Muscle of leg (tissue), 11 donors: Measurements from ENCODE around the gene CARMIL1. TPM values are rescaled to one million over a fixed set of nuclear protein-coding genes. Genes with fewer than 3 reads are reported as not detected.

ENCODE experiments used
- DNase-seq: peaks from one replicate; pipeline ENCODE4 v3.0.0; 2013
- H3K27ac ChIP-seq: one replicate; pipeline ENCODE4 v1.5.1; 2013; ENCODE audit warnings: mild to moderate bottlenecking, low read length, control low read depth
- H3K27me3 ChIP-seq: one replicate; pipeline ENCODE4 v1.6.1; 2013; ENCODE audit warnings: low read length; ENCODE audit not compliant: control insufficient read depth, insufficient read depth
- H3K36me3 ChIP-seq: one replicate; pipeline ENCODE4 v1.6.1; 2013; ENCODE audit warnings: low read length; ENCODE audit not compliant: control insufficient read depth, insufficient read depth
- H3K4me1 ChIP-seq: one replicate; pipeline ENCODE4 v1.6.1; 2013; ENCODE audit warnings: low read length; ENCODE audit not compliant: control insufficient read depth, insufficient read depth
- H3K4me3 ChIP-seq: one replicate; pipeline ENCODE4 v1.5.1; 2013; ENCODE audit warnings: low read length, control low read depth
- H3K9me3 ChIP-seq: replicated peaks from 2 replicates; pipeline ENCODE4 v1.6.1; 2013; ENCODE audit warnings: low read depth, low read length; ENCODE audit not compliant: control insufficient read depth
- WGBS: methylation state at CpG from one replicate; pipeline ENCODE4 v1.1.5; 2013; ENCODE audit warnings: missing lambda C conversion rate; ENCODE audit not compliant: insufficient coverage; 5-methylcytosine and 5-hydroxymethylcytosine counted together
- polyA plus RNA-seq, 8 donors: library from polyadenylated mRNA; unstranded; fragments of 120-200 nt; gene quantifications; one replicate each; pipeline versions ENCODE4 v1.2.1 to v1.2.3, GENCODE V29; 2013; ENCODE audit warnings: inconsistent platforms in 1 of 8, low replicate concordance in 1 of 8; ENCODE audit not compliant: insufficient read length in 8 of 8, insufficient read depth in 1 of 8
- total RNA-seq: library from RNA; stranded (reverse); fragments of 120-200 nt; gene quantifications from one replicate; pipeline ENCODE4 v1.2.4, GENCODE V29; 2013

The CARMIL1 gene
- total and polyA plus RNA-seq, 9 donors: 3.1 to 6.4 (median 3.6) TPM

DNA sequence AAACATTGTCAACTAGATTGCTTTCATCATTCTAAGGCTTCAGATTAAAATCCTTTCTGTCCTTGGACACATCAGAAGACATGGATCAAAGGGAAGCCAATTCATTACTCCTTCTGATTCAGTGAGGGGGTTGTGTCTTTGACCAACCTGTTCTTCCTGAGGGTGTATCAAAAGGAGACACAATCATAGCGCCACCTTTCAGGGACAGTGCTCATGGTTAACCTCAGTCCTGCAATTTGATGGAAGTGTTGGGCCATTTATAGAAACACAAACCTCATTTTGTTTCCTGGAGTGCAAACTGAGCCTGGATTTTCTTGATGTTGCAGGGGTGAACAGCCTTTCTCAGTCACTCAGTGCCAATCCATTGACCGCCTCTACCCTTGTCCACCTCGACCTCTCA lies 209.0 kb downstream of the CARMIL1 start:
- Histone ChIP-seq H3K4me1 (peaks cover 10% of the 10 kb centered on the region), H3K4me3 (no peak overlapping the region), H3K27me3 (no peaks in the 10 kb centered on the region), H3K27ac (no peak overlapping the region), H3K36me3 (no peaks in the 10 kb centered on the region), H3K9me3 (no peaks in the 10 kb centered on the region)
- DNase-seq: no peak
- 80% methylated on average over 1 of the region's 3 CpGs for WGBS

GRCh38 chr6:25489399-25489798 lies 210.2 kb downstream of the CARMIL1 start:
- no peak for DNase-seq
- H3K4me3 ChIP-seq: no peak overlapping the region
- H3K4me1 ChIP-seq: peaks cover 10% of the 10 kb centered on the region
- no peaks in the 10 kb centered on the region for H3K36me3 ChIP-seq
- H3K27me3 ChIP-seq: no peaks in the 10 kb centered on the region
- no peaks in the 10 kb centered on the region for H3K9me3 ChIP-seq
- WGBS: no CpG with 5 or more reads among the region's 3 CpGs
- no peak overlapping the region for H3K27ac ChIP-seq

DNA sequence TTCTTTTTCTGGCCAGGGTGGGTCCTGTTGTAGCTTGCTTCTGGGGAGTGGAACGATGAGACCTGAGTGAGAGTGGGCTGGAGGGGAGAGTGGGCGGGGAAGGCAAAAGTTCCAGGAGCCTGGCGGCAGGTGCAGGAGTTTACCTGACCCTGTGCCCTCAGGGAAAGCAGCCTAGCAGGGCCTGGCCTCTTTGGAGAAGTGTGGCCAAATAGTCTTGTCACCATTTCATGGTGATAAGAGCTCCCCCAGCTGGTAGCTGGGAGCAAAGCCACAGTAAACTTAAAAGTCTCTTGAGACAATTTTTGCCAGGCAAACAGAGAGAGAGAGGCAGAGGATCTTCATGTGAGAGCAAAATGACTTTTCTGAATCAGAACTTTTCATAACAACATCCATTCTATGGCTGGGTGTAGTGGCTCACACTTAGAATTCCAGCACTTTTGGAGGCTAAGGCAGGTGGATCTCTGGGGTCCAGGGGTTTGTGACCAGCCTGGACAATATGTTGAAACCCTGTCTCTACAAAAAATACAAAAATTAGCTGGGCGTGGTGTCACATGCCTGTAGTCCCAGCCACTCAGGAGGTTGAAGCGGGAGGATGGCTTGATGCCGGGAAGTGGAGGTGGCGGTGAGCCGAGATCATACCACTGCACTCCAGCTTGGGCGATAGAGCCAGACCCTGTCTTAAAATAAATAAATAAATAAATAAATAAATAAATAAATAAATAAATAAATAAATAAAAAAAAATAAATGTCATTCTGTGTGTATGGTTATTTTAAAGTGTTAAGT lies 211.0 kb downstream of the CARMIL1 start:
- peak; percentile 87 for DNase-seq
- Histone ChIP-seq H3K36me3 (no peaks in the 10 kb centered on the region), H3K27ac (no peak overlapping the region), H3K27me3 (no peaks in the 10 kb centered on the region), H3K9me3 (no peaks in the 10 kb centered on the region), H3K4me1 (peaks cover 10% of the 10 kb centered on the region), H3K4me3 (no peak overlapping the region)
- WGBS: 45% methylated on average over 5 of the region's 9 CpGs

- H3K27ac ChIP-seq: no peak overlapping the region
- DNase-seq: no peak
- no peaks in the 10 kb centered on the region for H3K9me3 ChIP-seq
- no peaks in the 10 kb centered on the region for H3K36me3 ChIP-seq
- no peaks in the 10 kb centered on the region for H3K27me3 ChIP-seq
- WGBS: no CpG with 5 or more reads among the region's 3 CpGs
- H3K4me3 ChIP-seq: no peak overlapping the region
- peaks cover 5% of the 10 kb centered on the region for H3K4me1 ChIP-seq
Measured at GRCh38 chr6:25492951-25493350, 213.8 kb downstream of the CARMIL1 start.

DNA sequence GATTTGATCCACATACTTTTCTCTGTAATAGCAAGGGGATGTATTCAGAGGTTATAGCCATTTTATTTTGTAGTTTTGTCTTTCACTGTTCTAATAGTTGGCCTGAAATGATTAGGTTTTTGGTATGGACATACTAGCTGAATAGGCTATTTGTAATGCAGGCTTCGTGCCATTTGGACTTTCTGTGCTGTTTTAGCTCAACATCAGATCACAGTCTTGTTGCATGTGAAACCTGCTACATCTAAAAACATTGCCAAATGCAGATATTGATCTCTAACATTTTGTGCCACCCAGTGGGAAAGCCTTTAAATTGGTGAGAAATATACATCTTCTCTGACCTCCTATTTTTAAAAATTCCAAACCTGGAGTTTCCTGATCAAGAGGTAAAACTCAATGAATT lies 215.3 kb downstream of the CARMIL1 start:
- Histone ChIP-seq H3K4me1 (peaks cover 5% of the 10 kb centered on the region), H3K36me3 (no peaks in the 10 kb centered on the region), H3K27me3 (no peaks in the 10 kb centered on the region), H3K9me3 (no peaks in the 10 kb centered on the region), H3K4me3 (no peak overlapping the region), H3K27ac (no peak overlapping the region)
- no peak for DNase-seq
- WGBS: no CpG with 5 or more reads among the region's 1 CpG

GRCh38 chr6:25497383-25498040 lies 218.3 kb downstream of the CARMIL1 start:
- no peaks in the 10 kb centered on the region for H3K4me1 ChIP-seq
- H3K4me3 ChIP-seq: no peak overlapping the region
- no peak for DNase-seq
- no peaks in the 10 kb centered on the region for H3K9me3 ChIP-seq
- 100% methylated on average over 1 of the region's 8 CpGs for WGBS
- no peaks in the 10 kb centered on the region for H3K36me3 ChIP-seq
- no peak overlapping the region for H3K27ac ChIP-seq
- H3K27me3 ChIP-seq: no peaks in the 10 kb centered on the region

DNA sequence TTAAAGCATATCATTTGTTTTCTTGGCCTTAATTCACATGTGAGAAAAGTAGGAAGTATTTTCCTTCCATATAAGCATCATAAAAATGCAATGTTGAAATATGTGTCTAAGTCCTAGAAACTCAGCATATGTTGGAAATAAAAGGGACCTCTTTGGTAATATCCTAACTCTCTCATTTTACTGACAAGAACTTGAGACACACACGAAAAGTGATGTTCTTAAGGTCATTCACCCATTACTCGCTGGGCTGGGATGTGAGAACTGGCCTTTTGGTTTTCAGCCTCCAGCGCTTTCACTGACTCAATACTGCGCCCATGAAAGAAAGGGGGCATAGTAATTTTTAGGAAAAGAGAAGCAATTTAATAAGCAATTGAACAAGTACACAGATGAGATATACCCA lies 219.3 kb downstream of the CARMIL1 start:
- no peak overlapping the region for H3K27ac ChIP-seq
- H3K4me3 ChIP-seq: no peak overlapping the region
- H3K4me1 ChIP-seq: no peaks in the 10 kb centered on the region
- no peak for DNase-seq
- no peaks in the 10 kb centered on the region for H3K27me3 ChIP-seq
- no peaks in the 10 kb centered on the region for H3K36me3 ChIP-seq
- no CpG with 5 or more reads among the region's 4 CpGs for WGBS
- H3K9me3 ChIP-seq: no peaks in the 10 kb centered on the region

DNA sequence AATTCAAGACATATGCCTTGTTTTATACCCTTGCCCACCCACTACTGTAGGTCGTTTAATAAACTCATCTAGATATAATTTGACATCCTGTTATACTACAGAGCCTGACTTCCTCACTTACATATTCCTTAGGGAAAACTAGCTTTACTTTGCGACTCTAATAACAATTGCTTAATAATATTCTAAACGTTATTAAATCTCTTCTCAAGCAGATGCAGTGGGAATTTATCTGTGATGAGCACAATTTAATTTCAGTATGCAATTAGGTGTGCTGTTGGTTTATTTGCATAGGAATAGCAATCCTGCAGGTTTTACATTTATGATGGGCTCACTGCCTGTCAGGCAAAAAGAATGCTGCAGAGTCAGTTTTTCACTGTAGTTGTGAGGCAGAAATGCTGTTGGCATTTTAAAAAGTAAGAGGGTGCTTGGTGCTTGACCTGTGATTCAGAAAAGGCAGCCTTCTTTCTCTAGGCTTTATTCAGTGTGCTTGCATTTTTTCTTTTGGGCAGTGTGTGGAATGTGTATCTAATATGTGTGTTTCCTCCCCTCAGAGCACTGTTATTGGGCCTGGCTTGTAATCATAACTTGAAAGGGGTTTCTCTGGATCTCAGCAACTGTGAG lies 220.6 kb downstream of the CARMIL1 start:
- no peak overlapping the region for H3K27ac ChIP-seq
- no peaks in the 10 kb centered on the region for H3K36me3 ChIP-seq
- WGBS: 57% methylated on average over 1 of the region's 3 CpGs
- H3K4me3 ChIP-seq: no peak overlapping the region
- H3K9me3 ChIP-seq: no peaks in the 10 kb centered on the region
- no peak for DNase-seq
- H3K4me1 ChIP-seq: no peaks in the 10 kb centered on the region
- H3K27me3 ChIP-seq: no peaks in the 10 kb centered on the region

GRCh38 chr6:25503686-25504085 lies 224.5 kb downstream of the CARMIL1 start:
- WGBS: no CpG with 5 or more reads among the region's 6 CpGs
- H3K4me3 ChIP-seq: no peak overlapping the region
- H3K4me1 ChIP-seq: no peaks in the 10 kb centered on the region
- no peak overlapping the region for H3K27ac ChIP-seq
- H3K36me3 ChIP-seq: no peaks in the 10 kb centered on the region
- DNase-seq: no peak
- no peaks in the 10 kb centered on the region for H3K27me3 ChIP-seq
- H3K9me3 ChIP-seq: no peaks in the 10 kb centered on the region

- Histone ChIP-seq H3K4me1 (no peaks in the 10 kb centered on the region), H3K36me3 (no peaks in the 10 kb centered on the region), H3K9me3 (no peaks in the 10 kb centered on the region), H3K27me3 (no peaks in the 10 kb centered on the region), H3K4me3 (no peak overlapping the region), H3K27ac (no peak overlapping the region)
- DNase-seq: peak; percentile 36
- WGBS: no CpG with 5 or more reads among the region's 4 CpGs
Measured at GRCh38 chr6:25504661-25505060, 225.5 kb downstream of the CARMIL1 start.
